Endometrial microvascular endothelial cells (primary cell): Measurements from ENCODE around the gene FAN1. TPM values are rescaled to one million over a fixed set of nuclear protein-coding genes. Genes with fewer than 3 reads are reported as not detected.

ENCODE experiments used
- in situ Hi-C: cut with HindIII; loops from 2 replicates; pipeline ENCODE4 v1.10.0; 2017; ENCODE audit warnings: low sequenced_read_pairs, low pct_unique_long_range_greater_than_20kb; ENCODE audit errors: inconsistent ontology term
- total RNA-seq: library from RNA; depleted of rRNA; stranded (reverse); fragments of >200 nt; gene quantifications from one replicate; pipeline ENCODE4 v1.2.3, GENCODE V29; 2015; ENCODE audit errors: inconsistent ontology term

Gene FAN1
- total RNA-seq, 1 donor from 2014 or later, result 14.3 TPM

GRCh38 chr15:30990446-30991254, 86.9 kb downstream of the FAN1 start:
- in situ Hi-C loops, result no loop called here

DNA sequence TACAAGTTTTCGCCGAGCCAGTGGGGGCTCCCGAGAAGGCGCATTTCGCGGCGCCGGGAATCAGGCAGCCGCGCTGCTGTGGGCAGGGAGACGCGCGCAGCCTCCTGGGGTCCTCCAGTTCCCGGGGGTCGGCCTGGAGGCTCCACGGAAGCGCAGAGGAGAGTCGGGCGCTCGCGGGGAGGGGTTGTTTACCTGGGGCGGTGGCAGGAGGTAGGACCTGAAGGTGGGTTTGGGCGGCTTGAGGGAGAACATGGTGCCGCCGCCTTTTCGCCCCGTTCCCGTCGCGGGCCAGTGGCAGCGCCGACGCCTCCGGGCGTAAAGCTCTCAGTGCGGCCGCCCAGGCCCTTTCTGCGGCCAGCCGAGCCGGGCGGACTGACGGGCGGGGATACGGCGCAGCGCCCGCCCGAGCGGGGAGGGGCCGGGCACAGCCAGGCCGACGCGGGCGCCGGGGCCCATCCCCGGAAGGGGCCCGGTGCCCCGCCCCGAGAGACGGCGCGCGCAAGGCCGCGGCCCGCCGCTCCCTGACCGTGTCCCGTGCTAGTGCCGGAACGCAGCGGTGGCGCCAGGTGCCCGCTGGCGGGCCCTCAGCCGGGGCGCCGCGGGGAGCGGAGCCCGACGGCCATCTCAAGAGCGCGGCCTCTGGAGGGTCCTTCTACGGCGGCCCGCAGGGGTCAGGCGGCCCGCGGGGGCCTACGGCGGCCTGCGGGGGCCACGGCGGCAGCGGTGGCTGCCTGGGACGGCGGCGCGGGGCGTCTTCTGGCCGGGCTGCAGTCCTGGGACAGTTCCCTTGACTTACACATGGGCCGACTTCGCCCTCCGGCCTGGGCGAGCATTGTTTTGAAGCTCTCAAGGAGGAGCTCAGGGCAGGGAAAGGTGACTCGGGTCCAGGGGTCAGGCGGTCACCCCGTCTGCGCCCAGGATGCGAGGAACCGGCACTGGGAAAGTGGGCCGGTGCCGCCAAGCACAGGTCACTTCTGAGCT, 87.8 kb downstream of the FAN1 start, which contains the start of gene MTMR10:
MTMR10 (minus strand) TSS at position 374 of the 981 bp plus-strand sequence; CDS start at position 252, 122 bp downstream.
- in situ Hi-C loops, result no loop called here

- in situ Hi-C loops, result no loop called here
Measured at GRCh38 chr15:30992249-30992864, 88.6 kb downstream of the FAN1 start.

Other genes with a start within 250 kb of the FAN1 start
- gene MTMR10, start 87.7 kb downstream of the FAN1 start, total RNA-seq, result 34.8 TPM
- not detected for gene TRPM1, start 197.8 kb downstream of the FAN1 start, total RNA-seq